HG03175 (cell line): ENCODE measurements around the gene GRM8.

Experiments used
- ATAC-seq: cut with Tn5 transposase; IDR thresholded peaks from one replicate; pipeline ENCODE4 v1.9.1; 2021; ENCODE audit warnings: mild to moderate bottlenecking, moderate library complexity; ENCODE audit not compliant: unreplicated experiment

GRM8 gene

GRCh38 chr7:127252778-127253280, at the start of gene GRM8:
Gene GRM8 (minus strand): TSS chr7:127252941.
- no peak for ATAC-seq

GRCh38 chr7:127290801-127291361, 38.1 kb upstream of the GRM8 start:
- no peak for ATAC-seq

- no peak for ATAC-seq
Observed at GRCh38 chr7:127290116-127290655, 37.4 kb upstream of the GRM8 start.

- ATAC-seq: no peak
Observed at GRCh38 chr7:127287133-127287532, 34.4 kb upstream of the GRM8 start.

GRCh38 chr7:127270093-127270492, 17.4 kb upstream of the GRM8 start:
- no peak for ATAC-seq

- no peak for ATAC-seq
Observed at GRCh38 chr7:127266047-127266446, 13.3 kb upstream of the GRM8 start.

- ATAC-seq: no peak
Observed at GRCh38 chr7:127264219-127264618, 11.5 kb upstream of the GRM8 start.

GRCh38 chr7:127258111-127258510, 5.4 kb upstream of the GRM8 start:
- no peak for ATAC-seq

GRCh38 chr7:127257086-127257485, 4.3 kb upstream of the GRM8 start:
- no peak for ATAC-seq

GRCh38 chr7:127256041-127256725, 3.4 kb upstream of the GRM8 start:
- no peak for ATAC-seq

- no peak for ATAC-seq
Observed at GRCh38 chr7:127254163-127254684, 1.5 kb upstream of the GRM8 start.

- ATAC-seq: peak; percentile 84
Observed at GRCh38 chr7:127253281-127254162, 781 bp upstream of the GRM8 start.

GRCh38 chr7:127252377-127252713, 396 bp downstream of the GRM8 start:
- no peak for ATAC-seq

GRCh38 chr7:127251465-127252376, 1.0 kb downstream of the GRM8 start:
- no peak for ATAC-seq

GRCh38 chr7:127251036-127251464, 1.7 kb downstream of the GRM8 start:
- no peak for ATAC-seq

- ATAC-seq: no peak
Observed at GRCh38 chr7:127250312-127251035, 2.3 kb downstream of the GRM8 start.

- no peak for ATAC-seq
Observed at GRCh38 chr7:127245607-127246006, 7.1 kb downstream of the GRM8 start.

GRCh38 chr7:127245002-127245401, 7.7 kb downstream of the GRM8 start:
- ATAC-seq: no peak

GRCh38 chr7:127239814-127240213, 12.9 kb downstream of the GRM8 start:
- no peak for ATAC-seq

- no peak for ATAC-seq
Observed at GRCh38 chr7:127233630-127234029, 19.1 kb downstream of the GRM8 start.
